Measurements from ENCODE around the gene ATRAID.

Gene ATRAID

DNA sequence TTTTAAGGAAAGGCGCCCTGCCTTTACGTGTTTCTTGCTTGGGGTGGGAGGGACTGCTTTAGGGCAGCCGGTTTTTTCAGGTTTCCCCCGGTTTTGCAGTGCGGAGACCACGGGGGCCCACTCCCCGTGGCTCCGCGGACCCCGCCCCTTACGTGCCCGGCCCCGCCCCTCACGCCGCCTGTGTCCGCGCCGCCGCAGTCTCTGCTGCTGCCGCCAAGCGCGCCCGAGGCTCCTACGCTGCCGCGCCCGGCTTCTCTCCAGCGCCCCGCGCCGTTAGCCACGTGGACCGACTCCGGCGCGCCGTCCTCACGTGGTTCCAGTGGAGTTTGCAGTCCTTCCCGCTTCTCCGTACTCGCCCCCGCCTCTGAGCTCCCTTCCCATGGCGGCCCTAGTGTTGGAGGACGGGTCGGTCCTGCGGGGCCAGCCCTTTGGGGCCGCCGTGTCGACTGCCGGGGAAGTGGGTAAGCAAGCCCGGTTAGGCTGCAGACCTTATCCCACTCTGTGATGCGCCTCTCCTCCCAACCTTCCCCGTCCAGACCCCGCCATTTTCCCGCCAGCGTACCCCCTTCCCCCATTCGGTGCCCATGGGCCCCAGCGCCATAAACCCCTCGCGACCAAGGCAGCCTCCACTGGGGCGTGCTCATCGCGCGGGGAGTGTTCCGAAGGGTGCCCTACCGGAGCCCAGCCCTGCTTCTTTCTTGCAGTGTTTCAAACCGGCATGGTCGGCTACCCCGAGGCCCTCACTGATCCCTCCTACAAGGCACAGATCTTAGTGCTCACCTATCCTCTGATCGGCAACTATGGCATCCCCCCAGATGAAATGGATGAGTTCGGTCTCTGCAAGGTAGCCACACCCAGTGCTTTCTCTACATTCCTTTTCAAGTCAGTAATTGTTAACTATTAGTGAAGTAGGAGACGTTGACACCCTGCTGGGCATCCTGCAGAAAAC, 5.6 kb downstream of the ATRAID start, which contains the start of gene CAD:
TSS of gene CAD (plus strand) at position 197 of the 949 bp plus-strand sequence. CDS start at position 380, 183 bp downstream.
- in situ Hi-C loops (cut with HindIII; ENCODE audit: low sequenced_read_pairs), result no loop called here

GRCh38 chr2:27218614-27219013, 6.8 kb downstream of the ATRAID start:
- in situ Hi-C loops (cut with HindIII; ENCODE audit: low sequenced_read_pairs), result no loop called here

DNA sequence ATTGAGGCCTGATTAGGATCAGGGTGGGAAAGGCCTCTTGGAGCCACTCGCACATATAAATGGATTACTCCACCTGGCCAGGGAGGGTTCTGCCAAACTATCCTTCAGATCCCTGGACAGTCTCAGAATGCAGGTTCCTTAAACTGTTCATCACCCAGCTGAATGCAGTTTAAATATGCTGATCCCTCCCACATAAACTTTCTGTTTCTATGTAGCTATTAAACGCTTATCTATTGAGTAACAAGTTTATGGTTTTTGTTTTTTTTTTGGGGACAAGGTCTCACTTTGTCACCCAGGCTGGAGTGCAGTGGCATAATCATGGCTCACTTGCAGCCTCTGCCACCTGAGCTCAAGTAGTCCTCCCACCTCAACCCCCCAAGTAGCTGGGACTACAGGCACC, 7.2 kb downstream of the ATRAID start:
- in situ Hi-C loops (cut with HindIII; ENCODE audit: low sequenced_read_pairs), result no loop called here

- in situ Hi-C loops (cut with HindIII; ENCODE audit: low sequenced_read_pairs), result no loop called here
These were observed 8.2 kb downstream of the ATRAID start for GRCh38 chr2:27220091-27220490.

DNA sequence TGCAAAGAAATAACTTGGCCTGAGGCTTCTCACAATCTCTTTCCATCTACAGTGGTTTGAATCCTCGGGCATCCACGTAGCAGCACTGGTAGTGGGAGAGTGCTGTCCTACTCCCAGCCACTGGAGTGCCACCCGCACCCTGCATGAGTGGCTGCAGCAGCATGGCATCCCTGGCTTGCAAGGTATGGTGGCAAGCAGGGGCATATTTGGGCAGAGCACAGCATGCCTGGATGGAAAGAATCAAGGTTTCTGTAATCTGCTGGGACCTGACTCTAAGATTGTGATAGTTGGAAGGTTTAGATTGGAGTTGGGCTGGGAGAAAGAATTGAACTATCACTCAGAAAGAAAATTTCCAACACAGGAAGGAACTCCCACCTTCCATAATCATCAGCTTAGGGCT, 9.3 kb downstream of the ATRAID start:
- in situ Hi-C loops (cut with HindIII; ENCODE audit: low sequenced_read_pairs), result no loop called here

DNA sequence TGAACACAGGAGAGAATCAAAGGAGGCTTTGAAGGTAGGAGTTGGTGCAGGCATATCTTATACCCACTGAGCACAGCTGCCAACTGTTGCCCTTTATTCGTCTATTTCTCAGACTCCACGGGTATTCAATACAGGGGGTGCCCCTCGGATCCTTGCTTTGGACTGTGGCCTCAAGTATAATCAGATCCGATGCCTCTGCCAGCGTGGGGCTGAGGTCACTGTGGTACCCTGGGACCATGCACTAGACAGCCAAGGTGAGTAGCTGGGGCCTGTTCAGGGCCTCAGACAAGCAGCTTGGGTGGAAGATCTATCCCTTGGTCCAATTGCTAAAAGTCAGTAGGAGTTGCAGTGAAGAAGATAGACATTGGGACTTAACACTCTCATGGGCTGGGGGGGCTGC, 10.6 kb downstream of the ATRAID start:
- in situ Hi-C loops (cut with HindIII; ENCODE audit: low sequenced_read_pairs), result no loop called here

DNA sequence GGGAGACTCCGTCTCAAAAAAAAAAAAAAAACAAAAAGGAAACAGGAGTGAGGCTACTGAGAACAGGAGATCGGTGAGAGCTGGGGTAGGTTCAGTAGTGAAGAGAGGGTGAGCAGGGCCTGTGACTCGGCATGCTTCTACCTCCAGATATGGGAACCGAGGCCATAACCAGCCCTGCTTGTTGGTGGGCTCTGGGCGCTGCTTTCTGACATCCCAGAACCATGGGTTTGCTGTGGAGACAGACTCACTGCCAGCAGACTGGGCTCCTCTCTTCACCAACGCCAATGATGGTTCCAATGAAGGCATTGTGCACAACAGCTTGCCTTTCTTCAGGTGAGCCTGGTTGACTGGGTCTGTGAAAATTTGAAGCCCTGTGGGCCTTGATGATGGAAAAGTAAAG, 11.6 kb downstream of the ATRAID start:
- in situ Hi-C loops (cut with HindIII; ENCODE audit: low sequenced_read_pairs), result no loop called here

- in situ Hi-C loops (cut with HindIII; ENCODE audit: low sequenced_read_pairs), result no loop called here
These were observed 13.7 kb downstream of the ATRAID start for GRCh38 chr2:27225526-27225925.

GRCh38 chr2:27227501-27227900, 15.7 kb downstream of the ATRAID start:
- in situ Hi-C loops (cut with HindIII; ENCODE audit: low sequenced_read_pairs), result no loop called here

GRCh38 chr2:27231921-27232320, 20.1 kb downstream of the ATRAID start:
- in situ Hi-C loops (cut with HindIII; ENCODE audit: low sequenced_read_pairs), result no loop called here

DNA sequence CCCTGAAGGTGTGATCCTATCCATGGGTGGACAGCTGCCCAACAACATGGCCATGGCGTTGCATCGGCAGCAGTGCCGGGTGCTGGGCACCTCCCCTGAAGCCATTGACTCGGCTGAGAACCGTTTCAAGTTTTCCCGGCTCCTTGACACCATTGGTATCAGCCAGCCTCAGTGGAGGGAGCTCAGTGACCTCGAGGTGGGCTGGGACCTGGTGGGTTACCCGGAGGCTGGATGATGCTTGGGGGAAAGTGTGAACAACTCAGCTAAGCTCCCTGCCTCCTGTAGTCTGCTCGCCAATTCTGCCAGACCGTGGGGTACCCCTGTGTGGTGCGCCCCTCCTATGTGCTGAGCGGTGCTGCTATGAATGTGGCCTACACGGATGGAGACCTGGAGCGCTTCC, 21.5 kb downstream of the ATRAID start:
- in situ Hi-C loops (cut with HindIII; ENCODE audit: low sequenced_read_pairs), result no loop called here

GRCh38 chr2:27236136-27236535, 24.3 kb downstream of the ATRAID start:
- in situ Hi-C loops (cut with HindIII; ENCODE audit: low sequenced_read_pairs), result no loop called here

DNA sequence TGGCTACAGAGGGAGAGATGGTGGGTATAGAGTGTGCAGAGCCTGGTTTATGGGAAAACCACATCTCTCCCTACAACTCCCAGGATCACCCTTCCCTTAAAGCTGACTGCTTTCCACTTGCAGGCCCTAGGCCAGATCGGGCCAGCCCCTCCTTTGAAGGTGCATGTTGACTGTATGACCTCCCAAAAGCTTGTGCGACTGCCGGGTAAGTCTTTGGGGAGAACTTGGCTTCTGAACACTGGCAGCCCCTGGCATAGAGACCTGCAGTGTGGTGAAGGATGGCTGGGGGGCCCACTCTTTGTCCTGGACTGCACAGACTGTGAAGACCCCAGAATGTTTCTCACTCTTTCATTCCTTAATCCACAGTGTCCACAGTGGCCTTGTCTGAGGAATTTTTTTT, 24.8 kb downstream of the ATRAID start:
- in situ Hi-C loops (cut with HindIII; ENCODE audit: low sequenced_read_pairs), result no loop called here

DNA sequence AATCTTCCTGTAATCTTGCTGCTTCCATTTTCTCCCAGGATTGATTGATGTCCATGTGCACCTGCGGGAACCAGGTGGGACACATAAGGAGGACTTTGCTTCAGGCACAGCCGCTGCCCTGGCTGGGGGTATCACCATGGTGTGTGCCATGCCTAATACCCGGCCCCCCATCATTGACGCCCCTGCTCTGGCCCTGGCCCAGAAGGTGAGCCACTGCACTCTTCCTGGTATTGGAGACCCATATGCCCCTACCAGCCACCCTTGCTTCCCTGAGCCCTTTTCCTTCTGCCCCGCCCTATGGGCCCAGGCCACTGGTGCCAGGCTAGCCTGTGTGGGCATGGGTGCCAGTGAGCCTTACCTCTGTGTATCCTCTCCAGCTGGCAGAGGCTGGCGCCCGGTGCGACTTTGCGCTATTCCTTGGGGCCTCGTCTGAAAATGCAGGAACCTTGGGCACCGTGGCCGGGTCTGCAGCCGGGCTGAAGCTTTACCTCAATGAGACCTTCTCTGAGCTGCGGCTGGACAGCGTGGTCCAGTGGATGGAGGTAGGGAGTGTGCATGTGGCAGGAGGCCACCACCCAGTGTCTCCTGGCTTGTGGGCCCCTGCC, 25.6 kb downstream of the ATRAID start:
- in situ Hi-C loops (cut with HindIII; ENCODE audit: low sequenced_read_pairs), result no loop called here

DNA sequence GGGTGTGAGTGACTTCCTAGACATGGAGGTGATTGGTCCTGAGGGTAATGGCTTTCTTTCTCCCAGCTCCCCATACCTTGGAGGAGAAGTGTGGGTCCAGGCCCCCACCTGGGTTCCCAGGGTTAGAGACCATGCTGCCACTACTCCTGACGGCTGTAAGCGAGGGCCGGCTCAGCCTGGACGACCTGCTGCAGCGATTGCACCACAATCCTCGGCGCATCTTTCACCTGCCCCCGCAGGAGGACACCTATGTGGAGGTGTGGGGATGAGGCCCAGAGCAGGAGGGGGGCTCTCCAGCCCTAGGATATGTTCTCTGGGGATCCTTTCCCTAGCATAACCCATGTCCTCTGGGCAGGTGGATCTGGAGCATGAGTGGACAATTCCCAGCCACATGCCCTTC, 27.1 kb downstream of the ATRAID start:
- in situ Hi-C loops (cut with HindIII; ENCODE audit: low sequenced_read_pairs), result no loop called here

GRCh38 chr2:27240406-27240805, 28.6 kb downstream of the ATRAID start:
- in situ Hi-C loops (cut with HindIII; ENCODE audit: low sequenced_read_pairs), result no loop called here

DNA sequence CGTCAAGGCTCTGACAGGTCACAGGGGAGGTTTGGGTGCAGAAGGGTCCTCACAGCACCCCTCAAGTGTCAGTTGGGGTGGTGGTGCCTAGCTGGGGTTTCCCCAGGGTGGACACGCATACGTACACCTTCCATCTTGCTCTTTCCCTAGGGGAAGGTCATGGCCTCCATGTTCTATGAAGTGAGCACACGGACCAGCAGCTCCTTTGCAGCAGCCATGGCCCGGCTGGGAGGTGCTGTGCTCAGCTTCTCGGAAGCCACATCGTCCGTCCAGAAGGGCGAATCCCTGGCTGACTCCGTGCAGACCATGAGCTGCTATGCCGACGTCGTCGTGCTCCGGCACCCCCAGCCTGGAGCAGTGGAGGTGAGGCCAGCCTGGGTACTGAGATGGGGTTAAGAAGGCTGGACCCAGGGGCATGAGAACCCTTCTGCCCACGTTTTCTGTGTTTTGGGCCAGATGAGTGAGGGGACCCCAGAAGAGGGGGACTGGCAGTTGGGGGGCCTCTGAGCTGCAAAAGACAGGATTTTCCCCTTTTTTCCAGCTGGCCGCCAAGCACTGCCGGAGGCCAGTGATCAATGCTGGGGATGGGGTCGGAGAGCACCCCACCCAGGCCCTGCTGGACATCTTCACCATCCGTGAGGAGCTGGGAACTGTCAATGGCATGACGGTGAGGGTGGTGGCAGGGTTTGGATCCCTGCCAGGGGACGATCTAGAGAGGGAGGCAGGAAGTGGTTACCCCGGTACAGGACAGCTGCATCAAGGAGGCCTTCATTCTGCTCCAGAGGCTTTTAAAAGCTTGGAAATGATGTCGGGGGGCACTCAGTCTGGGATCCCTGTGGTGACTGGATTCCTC, 30.1 kb downstream of the ATRAID start:
- in situ Hi-C loops (cut with HindIII; ENCODE audit: low sequenced_read_pairs), result no loop called here

DNA sequence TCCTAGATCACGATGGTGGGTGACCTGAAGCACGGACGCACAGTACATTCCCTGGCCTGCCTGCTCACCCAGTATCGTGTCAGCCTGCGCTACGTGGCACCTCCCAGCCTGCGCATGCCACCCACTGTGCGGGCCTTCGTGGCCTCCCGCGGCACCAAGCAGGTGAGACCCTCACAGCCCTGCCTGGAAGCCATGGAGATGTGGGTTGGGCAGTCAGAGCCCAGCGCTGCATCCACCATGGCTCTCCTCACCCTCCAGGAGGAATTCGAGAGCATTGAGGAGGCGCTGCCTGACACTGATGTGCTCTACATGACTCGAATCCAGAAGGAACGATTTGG, 30.7 kb downstream of the ATRAID start:
- in situ Hi-C loops (cut with HindIII; ENCODE audit: low sequenced_read_pairs), result no loop called here

- in situ Hi-C loops (cut with HindIII; ENCODE audit: low sequenced_read_pairs), result no loop called here
These were observed 31.7 kb downstream of the ATRAID start for GRCh38 chr2:27243391-27244130.

DNA sequence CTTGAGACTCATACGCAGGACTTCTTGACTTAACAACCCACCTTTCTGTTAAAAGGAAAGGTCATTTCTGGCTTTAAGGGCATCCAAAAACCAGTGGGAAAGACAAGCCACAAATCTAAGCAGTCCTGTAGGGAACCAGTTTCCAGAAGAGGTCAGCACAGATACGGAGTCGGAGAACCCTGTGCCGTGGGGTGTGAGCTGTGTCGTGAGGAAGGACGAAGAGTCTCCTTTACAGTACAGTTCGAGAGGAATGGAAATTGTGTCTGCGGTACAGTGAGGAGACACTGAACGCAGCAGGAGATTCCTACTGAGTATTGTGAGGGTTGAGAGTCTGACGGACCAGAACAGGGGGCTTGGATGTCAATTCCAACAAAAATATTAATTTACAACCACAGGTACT, 33.3 kb downstream of the ATRAID start:
- in situ Hi-C loops (cut with HindIII; ENCODE audit: low sequenced_read_pairs), result no loop called here

GRCh38 chr2:27245626-27246025, 33.8 kb downstream of the ATRAID start:
- in situ Hi-C loops (cut with HindIII; ENCODE audit: low sequenced_read_pairs), result no loop called here

Data from DLD1 (cell line).